Ramos (cell line): ENCODE measurements around the gene STOM.

Source experiments
- in situ Hi-C: fragments of 300-500 bp; cut with MboI; formaldehyde crosslinking; loops from one replicate; pipeline ENCODE4 v1.14.3; 2022; ENCODE audit warnings: low sequenced_read_pairs; ENCODE audit not compliant: unreplicated experiment

The STOM gene

DNA sequence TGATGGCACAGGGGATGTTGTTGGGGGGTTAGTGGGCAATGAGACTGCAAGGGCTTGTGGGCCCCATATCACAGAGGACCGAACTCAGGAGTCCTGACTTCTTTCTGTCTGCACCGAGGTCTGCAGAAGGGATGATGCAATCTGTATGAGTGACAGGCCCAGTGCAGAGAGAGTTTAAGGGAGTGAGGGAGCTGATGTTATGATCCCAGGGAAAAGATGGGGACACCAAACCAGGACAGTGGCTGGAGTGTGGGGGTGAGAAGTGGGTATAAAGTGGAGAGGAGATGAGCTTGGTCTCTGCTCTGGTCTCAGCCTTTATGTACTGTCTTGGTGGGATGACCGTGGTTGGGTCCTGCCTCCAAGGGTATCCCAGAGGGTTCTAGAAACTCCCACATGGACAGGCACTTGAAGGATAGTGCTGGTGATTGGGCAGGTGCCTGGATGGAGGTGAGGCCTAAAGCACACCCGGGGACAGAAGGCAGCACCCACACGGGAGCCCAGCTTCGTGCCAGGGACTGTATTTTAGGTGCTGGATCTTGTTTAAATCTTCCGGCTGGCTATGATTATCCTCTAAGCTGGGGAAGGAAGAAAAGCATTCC, 80.2 kb downstream of the STOM start:
- in situ Hi-C loops: no loop called here

DNA sequence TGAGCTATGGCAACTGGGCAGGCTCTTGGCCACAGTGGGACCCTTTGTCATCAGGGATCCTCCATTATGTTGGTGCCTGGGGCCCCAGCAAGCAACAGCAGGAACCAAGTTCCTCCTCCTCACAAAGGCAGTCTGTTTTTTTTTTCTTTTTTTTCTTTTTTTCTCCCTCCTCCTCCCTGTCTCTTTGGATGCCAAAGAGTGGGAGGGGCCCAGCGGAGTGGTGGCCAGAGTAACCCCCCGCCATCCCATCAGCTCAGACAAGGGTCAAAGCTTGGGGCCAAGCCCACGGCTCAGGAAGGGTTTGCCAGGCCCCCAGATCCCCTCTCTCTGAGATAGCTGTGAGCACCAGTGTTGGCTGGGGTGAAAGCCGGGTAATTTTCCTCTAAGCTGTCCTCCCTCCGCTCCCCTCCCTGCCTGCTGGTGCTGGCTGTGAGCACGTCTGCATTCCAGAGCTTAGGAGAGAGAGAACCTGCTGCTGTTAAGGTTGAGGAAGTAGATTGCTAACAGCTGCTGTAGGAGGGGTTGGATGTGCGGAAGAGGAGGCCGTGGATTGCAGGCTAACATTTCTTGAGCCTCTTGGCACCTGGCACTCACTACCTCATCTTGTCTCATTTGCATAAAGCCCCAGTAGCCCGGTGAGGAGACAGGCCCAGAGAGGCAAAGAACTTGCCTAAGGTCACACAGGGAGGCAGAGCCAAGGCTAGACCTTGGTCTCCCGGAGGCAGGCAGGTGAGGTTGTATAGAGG, 80.9 kb downstream of the STOM start:
- in situ Hi-C loops: no loop called here
